Islet precursor cell (in vitro differentiated cells): ENCODE data around the gene ACOT4.
"Not testable (repeated sequence)": the region's sequence is repeated elsewhere in the genome, so short reads cannot be mapped to it uniquely, and the experiment has no call there.

Experiments used
- DNase-seq: peaks from one replicate; pipeline ENCODE4 v3.0.0-alpha.2; 2018

ACOT4 gene, protein sequence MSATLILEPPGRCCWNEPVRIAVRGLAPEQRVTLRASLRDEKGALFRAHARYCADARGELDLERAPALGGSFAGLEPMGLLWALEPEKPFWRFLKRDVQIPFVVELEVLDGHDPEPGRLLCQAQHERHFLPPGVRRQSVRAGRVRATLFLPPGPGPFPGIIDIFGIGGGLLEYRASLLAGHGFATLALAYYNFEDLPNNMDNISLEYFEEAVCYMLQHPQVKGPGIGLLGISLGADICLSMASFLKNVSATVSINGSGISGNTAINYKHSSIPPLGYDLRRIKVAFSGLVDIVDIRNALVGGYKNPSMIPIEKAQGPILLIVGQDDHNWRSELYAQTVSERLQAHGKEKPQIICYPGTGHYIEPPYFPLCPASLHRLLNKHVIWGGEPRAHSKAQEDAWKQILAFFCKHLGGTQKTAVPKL

DNA sequence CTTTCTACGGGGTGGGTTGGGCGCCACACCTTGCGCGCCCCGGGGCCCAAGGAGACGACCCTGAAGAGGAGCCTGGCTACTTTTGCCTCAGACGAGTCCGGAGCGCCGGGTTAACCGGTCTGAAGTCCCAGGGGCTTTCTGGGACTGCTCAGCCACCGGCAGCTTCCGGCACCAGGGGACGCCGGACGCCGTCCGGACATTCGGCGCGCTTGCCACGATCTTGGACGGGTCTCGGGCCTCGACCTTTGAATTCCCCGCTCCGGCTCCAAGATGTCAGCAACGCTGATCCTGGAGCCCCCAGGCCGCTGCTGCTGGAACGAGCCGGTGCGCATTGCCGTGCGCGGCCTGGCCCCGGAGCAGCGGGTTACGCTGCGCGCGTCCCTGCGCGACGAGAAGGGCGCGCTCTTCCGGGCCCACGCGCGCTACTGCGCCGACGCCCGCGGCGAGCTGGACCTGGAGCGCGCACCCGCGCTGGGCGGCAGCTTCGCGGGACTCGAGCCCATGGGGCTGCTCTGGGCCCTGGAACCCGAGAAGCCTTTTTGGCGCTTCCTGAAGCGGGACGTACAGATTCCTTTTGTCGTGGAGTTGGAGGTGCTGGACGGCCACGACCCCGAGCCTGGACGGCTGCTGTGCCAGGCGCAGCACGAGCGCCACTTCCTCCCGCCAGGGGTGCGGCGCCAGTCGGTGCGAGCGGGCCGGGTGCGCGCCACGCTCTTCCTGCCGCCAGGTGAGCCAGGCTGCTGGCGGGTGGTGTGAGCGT, at the start of gene ACOT4:
TSS of gene ACOT4 (plus strand) at position 184 of the 760 bp plus-strand sequence. CDS start at position 271, 87 bp downstream.
- peak; percentile 59 for DNase-seq

DNA sequence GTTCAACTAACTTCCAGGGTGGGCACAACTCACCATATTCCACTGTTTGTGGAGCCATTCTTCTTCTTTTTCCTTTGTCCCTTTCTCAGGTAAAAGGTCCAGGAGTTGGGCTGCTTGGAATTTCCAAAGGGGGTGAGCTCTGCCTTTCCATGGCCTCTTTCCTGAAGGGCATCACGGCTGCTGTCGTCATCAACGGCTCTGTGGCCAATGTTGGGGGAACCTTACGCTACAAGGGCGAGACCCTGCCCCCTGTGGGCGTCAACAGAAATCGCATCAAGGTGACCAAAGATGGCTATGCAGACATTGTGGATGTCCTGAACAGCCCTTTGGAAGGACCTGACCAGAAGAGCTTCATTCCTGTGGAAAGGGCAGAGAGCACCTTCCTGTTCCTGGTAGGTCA, 48.7 kb upstream of the ACOT4 start:
- not testable (repeated sequence) for DNase-seq

DNA sequence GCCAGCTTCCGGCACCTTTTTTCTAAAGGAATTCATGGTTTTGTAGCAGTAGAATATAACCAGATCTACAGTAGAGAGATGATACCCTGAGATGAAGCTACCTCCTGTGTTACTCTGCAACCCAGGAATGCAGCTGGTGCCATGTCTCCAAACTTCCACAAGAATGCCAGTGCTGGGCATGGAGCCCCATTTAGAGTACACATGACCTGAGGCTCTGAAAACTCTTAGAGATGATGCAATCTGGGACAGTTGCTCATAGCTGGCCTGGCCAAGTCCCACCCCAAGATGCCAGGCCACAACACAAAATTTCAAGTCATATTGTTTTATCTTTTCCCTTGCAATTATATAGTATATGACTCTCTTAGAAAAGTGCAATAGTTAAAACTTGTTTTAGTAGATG, 46.3 kb upstream of the ACOT4 start:
- not testable (repeated sequence) for DNase-seq

DNA sequence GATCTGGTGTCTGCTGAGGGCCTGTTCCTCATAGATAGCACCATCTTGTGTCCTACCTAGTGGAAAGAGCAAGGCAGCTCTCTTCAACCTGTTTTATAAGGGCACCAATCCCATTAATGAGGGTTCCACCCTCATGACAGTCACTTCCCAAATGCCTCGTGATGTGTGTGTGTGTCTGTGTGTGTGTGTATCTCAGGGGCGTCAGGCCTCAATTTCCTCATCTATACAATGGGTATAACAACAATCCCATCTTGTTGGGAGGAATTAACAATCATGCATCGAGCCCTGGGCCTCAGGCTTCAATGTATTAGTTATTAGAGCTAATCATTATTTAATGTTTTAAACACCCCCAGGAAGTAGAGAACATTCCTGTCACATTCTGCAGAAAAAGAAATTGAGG, 42.6 kb upstream of the ACOT4 start:
- not testable (repeated sequence) for DNase-seq

DNA sequence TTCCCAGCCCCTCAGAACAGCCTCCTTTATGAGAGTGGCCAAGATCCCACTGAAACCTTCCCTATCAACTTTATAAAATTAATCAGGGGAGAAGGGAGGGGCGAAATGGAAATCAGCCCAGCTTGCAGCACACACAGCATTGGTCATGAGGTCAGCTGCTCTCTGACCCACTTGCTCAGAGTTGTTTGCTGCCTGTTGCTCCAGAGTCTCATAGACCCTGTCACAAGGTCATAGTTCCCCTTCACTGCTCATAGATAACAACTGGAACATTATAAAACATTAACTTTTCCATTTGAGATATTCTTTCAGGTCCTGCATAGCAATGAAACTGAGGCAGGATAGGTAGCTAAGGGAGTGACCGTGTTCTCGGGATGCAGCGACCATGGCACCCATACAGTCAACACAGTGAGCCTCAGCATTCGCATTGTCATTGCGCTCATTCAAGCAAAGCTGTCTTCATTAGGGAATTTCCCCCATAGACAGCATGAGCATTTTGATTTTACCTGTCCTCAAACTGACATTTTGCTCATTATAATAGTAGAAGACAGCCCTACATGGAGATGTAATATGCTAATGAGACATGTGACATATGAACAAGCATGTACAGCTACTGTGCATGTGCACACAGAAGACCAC, 41.7 kb upstream of the ACOT4 start:
- DNase-seq: not testable (repeated sequence)

DNA sequence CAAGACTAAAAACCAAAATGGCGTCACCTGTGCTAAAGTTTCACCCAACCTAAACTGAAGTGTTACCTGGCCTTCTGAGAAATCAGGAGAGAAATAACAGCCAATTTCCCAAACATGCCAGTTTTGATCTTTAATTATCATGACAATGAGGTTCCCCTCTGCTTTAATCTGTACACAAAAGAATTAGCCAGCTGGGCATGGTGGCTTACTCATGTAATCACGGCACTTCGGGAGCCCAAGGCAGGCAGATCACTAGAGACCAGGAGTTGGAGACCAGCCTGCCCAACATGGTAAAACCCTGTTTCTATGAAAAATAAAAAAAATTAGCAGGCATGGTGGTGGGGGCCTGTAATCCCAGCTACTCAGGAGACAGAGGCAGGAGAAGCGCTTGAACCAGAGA, 37.8 kb upstream of the ACOT4 start:
- no peak for DNase-seq

DNA sequence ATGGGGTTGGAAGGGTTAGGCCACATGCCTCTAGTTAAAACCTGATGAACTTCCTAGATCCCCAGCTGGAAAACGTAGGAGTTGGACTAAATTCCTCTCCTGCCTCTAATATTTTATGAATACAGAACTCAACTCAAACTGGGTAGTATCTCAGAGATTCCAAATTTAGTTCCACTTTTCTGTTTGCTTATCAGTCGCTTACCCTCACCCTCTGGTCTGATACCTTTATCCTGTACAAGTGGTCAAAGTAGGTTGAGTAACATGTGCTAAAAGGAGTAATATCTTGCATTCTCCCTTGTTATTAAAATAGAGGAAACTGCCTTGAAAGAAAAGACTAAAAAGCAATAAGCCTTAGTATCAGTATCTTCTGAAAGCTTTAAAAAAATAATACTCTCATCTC, 34.5 kb upstream of the ACOT4 start:
- DNase-seq: not testable (repeated sequence)

DNA sequence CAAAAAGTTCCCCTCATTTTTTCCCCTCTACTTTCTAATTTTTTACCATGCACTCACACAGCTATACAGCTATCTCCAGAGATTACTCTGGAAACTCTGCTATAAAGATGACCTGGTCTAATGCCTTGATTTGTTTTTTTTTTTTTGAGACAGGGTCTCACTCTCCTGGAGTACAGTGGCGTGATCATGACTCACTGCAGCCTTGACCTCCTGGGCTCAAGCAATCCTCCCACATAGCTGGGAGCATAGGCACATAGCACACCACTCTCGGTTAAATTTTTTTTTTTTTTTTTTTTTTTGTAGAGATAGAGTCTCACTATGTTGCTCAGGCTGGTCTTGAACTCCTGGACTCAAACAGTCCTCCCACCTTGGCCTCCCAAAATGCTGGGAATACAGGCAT, 33.4 kb upstream of the ACOT4 start:
- DNase-seq: not testable (repeated sequence)

DNA sequence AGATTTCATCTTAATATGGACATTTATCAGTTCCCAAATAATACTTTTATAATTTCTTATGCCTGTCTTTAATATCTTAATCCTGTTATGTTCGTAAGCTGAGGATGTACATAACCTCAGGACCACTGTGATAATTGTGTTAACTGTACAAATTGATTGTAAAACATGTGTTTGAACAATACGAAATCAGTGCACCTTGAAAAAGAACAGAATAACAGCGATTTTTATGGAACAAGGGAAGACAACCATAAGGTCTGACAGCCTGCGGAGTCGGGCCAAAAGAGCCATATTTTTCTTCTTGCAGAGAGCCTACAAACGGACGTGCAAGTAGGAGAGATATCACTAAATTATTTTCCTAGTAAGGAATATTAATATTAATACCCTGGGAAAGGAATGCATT, 29.4 kb upstream of the ACOT4 start:
- not testable (repeated sequence) for DNase-seq

DNA sequence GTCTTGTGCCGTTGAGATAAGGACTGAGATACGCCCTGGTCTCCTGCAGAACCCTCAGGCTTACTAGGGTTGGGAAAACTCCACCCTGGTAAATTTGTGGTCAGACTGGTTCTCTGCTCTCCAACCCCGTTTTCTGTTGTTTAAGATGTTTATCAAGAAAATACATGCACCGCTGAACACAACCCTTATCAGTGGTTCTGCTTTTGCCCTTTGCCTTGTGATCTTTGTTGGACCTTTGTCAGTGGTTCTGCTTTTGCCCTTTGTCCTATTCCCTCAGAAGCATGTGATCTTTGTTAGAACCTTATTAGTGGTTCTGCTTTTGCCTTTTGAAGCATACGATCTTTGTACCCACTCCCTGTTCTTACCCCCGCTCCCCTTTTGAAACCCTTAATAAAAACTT, 29.0 kb upstream of the ACOT4 start:
- not testable (repeated sequence) for DNase-seq

DNA sequence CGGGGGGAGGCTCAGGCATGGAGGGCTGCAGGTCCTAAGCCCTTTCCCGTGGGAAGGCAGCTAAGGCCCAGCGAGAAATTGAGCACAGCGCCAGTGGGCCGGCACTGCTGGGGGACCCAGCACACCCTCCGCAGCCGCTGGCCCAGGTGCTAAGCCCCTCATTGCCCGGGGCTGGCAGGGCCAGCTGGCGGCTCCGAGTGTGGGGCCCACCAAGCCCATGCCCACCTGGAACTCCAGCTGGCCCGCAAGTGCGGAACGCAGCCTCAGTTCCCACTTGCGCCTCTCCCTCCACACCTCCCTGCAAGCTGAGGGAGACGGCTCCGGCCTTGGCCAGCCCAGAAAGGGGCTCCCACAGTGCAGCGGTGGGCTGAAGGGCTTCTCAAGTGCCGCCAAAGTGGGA, 25.2 kb upstream of the ACOT4 start:
- DNase-seq: not testable (repeated sequence)

DNA sequence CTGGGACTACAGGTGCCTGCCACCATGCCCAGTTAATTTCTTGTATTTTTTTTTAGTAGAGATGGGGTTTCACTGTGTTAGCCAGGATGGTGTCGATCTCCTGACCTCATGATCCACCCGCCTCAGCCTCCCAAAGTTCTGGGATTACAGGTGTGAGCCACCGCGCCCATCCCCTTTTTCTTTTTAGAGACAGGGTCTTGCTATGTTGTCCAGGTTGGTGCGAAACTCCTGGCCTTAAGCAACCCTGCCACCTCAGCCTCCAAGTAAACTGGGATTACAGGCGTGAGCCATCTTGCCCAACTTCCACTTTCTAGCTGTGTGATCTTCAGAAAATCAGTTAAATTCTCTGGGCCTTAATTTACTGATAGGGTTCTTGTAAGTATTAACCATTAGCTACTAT, 24.7 kb upstream of the ACOT4 start:
- not testable (repeated sequence) for DNase-seq

DNA sequence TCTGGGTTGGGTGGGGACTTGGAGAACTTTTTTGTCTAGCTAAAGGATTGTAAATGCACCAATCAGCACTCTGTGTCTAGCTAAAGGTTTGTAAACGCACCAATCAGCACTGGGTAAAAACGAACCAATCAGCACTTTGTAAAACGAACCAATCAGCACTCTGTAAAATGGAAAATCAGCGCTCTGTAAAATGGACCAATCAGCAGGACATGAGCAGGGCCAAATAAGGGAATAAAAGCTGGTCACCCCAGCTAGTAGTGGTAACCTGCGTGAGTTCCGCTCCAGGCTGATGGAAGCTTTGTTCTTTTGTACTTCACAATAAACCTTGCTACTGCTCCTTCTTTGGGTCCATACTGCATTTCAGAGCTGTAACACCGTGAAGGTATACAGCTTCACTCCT, 24.3 kb upstream of the ACOT4 start:
- DNase-seq: no peak

DNA sequence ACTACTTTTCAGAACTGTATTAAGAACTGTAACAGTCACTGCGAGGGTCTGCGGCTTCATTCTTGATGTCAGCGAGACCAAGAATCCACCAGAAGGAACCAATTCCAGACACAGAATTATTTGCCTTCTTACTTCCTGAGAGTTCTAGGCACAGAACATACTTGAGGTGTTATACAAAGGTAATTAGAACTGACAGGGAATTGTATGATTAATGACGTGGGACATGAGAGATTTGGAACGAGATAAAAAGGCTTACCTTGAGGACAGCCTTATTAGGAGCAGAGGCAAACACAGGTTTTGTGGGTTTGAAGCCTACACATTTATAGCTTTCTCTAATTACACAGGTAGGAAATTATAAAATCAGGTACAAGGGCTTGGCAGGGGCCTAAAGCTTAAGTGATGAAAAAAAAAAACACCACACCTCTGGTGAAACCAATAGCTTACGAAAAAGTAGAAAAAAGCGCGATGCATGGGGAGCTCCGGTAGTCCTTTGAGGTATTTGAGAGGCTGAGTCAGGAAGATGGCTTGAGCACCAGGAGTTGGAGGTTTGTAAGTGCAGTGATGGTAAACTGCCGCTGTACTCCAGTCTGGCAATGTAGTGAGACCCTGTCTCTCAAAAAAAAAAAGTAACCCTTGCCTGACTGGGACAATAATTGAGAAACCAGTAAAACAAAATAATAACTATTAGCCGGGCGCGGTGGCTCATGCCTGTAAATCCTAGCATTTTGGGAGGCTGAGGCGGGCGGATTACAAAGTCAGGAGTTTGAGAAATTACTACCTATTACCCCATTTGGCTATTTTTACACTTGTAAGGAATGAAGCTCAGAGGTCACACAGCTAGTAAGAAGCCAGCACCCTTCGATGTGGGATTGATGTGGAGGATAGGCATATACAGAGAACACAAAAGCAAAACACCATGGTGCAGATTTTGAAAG, 23.5 kb upstream of the ACOT4 start:
- DNase-seq: no peak

DNA sequence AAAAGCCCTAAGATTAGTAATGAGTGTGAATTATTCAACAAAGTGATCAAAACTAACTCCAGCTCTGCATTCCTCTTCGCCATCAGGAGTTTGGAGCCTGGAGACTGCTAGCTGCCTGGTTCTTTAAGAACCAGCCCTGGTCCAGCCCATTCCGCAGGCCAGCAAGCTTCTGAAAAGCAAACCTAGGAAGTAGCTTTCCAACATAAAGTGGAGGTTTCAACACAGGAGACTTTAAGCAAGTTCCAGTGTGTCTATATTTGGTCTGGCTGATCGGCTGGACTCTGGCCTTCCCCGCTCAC, 22.8 kb upstream of the ACOT4 start:
- not testable (repeated sequence) for DNase-seq

DNA sequence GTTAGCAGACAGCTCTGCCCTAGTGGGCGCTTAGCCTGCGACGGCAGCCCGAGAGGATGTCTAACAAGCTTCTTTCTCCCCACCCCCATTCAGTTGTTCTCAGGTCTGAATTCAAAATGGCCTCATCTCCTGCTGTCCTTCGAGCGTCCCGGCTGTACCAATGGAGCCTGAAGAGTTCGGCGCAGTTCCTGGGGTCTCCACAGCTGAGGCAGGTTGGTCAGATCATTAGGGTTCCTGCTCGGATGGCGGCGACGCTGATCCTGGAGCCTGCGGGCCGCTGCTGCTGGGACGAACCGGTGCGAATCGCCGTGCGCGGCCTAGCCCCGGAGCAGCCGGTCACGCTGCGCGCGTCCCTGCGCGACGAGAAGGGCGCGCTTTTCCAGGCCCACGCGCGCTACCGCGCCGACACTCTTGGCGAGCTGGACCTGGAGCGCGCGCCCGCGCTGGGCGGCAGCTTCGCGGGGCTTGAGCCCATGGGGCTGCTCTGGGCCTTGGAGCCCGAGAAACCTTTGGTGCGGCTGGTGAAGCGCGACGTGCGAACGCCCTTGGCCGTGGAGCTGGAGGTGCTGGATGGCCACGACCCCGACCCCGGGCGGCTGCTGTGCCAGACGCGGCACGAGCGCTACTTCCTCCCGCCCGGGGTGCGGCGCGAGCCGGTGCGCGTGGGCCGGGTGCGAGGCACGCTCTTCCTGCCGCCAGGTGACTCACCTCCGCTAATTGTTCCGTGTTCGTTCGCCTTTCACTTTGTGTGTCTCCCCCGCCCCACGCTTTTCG, 22.3 kb upstream of the ACOT4 start, which contains the start of gene ACOT2:
TSS of gene ACOT2 (plus strand) at position 29 of the 774 bp plus-strand sequence. CDS start at position 57, 28 bp downstream.
- peak; percentile 91 for DNase-seq

DNA sequence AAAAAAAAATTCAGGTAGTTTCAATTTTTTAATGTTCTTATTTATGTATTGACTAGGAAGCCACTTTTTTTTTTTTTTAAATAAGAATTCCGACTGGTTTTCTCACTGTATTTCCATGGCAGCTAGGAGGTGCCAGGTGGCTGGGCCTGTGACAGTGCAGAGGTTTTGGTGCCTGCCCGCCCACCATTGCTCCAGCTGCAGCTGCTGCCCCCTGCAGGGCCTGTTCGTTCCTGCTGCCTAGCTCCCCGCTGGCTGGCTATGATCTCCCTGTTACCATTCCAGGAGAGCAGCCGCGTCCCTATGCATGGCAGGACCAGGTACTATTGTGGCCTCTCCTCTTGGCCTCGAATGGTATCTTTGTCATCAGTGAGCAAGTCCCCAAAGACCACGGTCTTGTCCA, 20.8 kb upstream of the ACOT4 start:
- DNase-seq: peak; percentile 78

DNA sequence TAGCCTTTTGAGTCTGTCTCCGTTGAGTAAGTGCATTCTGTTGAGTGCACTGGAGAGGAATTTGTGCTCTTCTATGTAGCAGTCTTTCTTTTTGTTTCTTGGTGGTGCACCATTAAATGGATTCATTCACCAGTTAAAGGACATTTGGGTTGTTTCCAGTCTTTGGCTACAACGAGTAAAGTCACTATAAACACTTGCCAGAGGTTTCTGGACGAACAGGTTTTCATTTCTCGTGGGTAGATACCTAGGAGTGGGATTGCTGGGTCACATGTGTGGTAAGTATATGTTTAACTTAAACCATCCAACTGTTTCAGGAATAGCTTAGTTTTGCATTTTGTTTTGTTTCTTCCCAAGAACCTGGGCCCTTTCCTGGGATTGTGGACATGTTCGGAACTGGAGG, 18.6 kb upstream of the ACOT4 start:
- not testable (repeated sequence) for DNase-seq

DNA sequence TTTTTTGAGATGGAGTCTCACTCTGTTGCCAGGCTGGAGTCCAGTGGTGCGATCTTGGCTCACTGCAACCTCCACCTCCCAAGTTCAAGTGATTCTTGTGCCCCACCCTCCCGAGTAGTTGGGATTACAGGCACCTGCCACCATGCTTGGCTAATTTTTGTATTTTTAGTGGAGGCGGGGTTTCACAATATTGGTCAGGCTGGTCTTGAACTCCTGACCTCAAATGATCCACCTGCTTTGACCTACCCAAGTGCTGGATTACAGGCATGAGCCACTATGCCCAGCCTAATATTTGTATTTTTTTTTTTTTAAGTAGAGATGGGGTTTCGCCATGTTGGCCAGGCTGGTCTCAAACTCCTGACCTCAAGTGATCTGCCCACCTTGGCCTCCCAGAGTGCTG, 17.9 kb upstream of the ACOT4 start:
- DNase-seq: not testable (repeated sequence)

DNA sequence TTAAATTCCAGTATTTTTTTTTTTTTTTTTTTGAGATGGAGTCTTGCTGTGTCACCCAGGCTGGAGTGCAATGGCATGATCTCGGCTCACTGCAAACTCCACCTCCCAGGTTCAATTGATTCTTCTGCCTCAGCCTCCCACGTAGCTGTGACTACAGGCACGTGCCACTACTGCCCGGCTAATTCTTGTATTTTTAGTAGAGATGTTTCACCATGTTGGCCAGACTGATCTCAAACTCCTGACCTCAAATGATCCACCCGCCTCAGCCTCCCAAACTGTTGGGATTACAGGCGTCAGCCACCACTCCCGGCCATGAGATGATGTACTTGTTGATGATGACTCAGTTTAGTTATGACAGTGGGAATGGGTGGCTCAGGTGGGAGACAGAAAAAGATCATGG, 17.4 kb upstream of the ACOT4 start:
- DNase-seq: not testable (repeated sequence)

DNA sequence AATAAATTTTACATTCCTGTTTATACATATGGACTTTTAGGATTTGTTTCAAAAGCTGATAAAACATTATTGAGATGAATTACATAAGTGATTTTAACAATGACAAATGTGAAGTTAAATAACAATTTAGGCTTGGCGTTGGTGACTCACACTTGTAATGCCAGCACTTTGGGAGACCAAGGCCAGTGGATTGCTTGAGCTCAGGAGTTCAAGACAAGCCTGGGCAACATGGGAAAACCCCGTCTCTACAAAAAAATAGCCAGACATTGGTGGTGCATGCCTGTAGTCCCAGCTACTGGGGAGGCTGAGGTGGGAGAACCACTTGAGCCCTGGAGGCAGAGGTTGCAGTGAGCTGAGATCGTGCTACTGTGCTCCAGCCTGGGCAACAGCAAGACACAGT, 15.3 kb upstream of the ACOT4 start:
- DNase-seq: no peak

DNA sequence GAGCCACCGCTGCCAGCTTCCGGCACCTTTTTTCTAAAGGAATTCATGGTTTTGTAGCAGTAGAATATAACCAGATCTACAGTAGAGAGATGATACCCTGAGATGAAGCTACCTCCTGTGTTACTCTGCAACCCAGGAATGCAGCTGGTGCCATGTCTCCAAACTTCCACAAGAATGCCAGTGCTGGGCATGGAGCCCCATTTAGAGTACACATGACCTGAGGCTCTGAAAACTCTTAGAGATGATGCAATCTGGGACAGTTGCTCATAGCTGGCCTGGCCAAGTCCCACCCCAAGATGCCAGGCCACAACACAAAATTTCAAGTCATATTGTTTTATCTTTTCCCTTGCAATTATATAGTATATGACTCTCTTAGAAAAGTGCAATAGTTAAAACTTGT, 14.5 kb upstream of the ACOT4 start:
- not testable (repeated sequence) for DNase-seq
